Left colon (tissue), 2 donors: ENCODE measurements around the gene GRIK5. TPM values are rescaled to one million over a fixed set of nuclear protein-coding genes. Genes with fewer than 3 reads are reported as not detected.
"Not testable (repeated sequence)": the region's sequence is repeated elsewhere in the genome, so short reads cannot be mapped to it uniquely, and the experiment has no call there.

Source experiments
- ATAC-seq: fragments of 200-7000 bp; cut with Tn5 transposase; one replicate; pipeline ENCODE4 v1.9.1; 2020; ENCODE audit warnings: mild to moderate bottlenecking, moderate library complexity
- DNase-seq, 2 donors: peaks; one replicate each; pipeline ENCODE4 v3.0.0-alpha.2; 2020
- intact Hi-C, 2 donors: fragments of 100-400 bp; cut with DNase I in 1 of 2; cut with micrococcal nuclease in 1 of 2; formaldehyde crosslinking; loops; one replicate each; pipeline versions ENCODE4 v1.11.2 to v1.14.0; 2022; cut with DNase I, micrococcal nuclease
- total RNA-seq, 2 donors: library from RNA; stranded (reverse); fragmentation: NEBNext Ultra II Directional; extraction: Animal tissue kit (Norgen Biotek cat#: 25700); gene quantifications; one replicate each; pipeline ENCODE4 v1.2.1, GENCODE V29; 2021
- donor health status: DM: no; HTN: no; CAD: no.
- donor health status: DM: yes; HTN: yes; CAD: no.

GRIK5 gene
- total RNA-seq, 2 donors from 2014 or later = 1.0 to 2.6 TPM

DNA sequence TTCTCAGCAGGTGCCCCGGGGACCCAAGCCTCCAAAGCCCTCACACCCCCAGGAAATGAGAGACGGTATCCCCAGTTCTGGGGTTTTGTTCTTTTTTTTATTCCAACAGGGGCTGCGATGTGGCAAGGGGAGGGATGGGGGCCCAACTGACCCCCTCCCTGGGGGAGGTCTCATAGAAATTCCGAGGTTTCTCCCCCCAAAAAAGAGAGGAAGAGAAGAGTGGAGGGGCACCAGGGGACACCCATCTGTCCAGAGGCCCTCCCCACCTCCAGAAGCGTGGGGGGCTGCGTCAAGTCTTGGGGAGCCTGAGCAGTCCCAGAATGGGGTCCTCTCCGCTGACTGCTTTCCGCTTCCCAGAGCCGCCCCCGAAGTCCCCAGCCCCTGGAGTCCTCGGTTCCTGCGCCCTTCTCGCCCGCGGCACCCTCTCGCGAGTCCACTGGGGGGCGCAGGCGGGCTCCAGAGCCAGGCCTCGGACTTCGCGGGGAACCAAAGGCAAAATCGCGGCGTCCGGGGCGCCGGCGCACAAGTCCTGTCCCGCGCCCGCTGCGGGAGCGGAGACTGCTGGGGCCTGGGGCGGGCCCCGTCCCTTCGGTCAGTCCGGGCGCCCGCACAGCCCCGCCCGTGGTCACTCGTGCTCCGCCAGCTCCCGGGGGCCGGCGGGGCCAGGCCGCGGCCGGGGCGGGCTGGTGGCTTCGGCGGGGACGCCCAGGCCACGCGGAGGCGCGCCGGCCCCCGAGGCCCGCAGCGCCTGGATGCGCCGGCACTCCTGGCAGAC lies 71.6 kb downstream of the GRIK5 start:
- ATAC-seq = no peak
- intact Hi-C loops = no loop called here
- peak in 1 of 2 donors; percentile 37 for DNase-seq

DNA sequence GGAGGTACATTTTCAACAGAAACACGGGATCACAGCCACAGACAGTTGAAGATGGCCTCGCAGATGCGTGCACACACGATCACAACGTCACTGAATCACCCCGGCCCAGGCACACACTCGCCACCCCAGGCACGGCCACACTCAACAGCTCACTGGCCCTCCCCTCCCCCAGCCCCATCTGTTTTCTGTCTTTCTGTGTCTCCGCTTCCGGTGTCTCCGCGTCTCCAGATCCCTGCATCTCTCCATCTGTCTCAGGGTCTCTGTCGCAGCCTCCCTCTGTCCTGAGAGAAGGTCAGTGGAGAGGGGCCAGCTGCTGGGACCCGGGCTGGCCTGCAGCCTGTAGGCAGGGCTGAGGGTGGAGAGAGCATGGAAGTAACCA lies 72.2 kb downstream of the GRIK5 start:
- DNase-seq (no peak), ATAC-seq (no peak)
- intact Hi-C loops = no loop called here

DNA sequence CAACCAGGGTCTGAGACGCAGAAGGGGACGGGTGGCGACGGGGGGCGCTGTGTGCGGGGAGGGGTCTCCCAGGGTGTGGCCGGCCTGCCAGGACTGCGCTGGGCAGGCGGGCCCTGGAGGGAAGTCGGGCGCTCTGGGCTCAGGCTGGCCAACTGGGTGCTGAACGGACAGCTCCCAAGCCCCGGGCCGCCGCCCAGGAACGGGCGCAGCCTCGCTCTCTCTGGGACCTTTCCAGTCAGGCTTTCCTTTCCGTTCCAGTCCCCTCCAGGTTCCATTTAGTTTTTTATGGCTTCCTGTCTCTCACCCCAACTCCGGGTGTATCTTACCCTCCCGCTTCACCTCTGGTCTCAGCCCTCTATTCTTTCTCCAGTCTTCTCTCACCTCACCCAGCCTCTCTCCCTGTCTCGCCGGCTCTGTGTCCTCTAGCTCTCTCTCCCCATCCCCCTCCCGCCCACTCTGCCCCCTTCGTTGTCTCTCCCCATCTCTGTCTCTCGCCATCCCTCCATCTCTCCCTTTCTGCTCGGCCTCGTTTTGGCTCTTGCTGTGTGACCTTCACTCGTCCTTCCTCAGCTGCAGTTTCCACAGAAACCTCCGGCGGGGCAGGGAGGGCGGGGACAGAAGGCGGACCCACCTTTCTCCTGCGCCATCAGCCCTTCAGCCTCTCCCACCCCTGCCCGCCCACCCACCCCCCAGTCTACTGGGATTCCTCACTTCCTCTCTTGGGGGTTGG lies 72.7 kb downstream of the GRIK5 start:
- ATAC-seq (peak; percentile 68), DNase-seq (peak in 1 of 2 donors; percentile 57)
- intact Hi-C loops = no loop called here

DNA sequence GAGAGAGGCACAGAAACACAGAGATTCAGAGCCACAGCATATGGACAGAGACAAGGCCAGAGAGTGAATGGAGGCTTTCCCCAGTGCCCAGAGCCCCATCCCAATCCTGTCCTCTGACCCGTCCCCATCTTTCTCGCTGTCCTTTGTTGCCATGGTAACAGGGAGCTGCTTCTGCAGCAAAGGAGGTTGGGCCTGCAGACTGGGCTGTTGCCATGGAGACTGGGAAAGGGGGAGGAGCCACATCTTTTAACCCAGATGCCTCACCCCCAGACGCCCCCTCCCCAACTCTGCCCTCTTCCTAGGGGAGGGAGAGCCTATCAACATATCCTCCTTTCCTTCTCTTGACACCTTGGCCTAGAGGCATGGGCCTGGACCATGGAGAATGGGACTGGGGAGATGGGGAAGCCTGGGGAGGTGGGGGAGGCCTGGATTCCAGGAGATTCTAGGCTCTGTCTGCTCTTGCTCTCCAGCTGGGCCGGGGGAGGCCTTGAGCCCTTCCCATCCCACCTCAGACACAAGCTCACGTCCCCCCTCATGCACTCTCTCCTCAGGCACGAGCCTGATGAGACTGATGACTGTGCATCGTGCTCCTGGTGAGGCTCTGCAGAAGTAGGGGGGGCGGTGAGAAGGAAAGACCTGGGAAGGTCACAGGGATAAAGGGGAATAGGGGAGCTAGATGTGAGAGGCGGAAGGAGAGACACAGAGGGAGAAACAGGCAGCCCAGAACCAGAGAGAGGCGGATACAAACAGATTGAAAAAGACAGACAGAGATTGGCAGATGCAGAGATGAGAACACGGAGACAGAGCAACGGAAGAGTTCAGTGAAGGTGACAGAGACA lies 73.8 kb downstream of the GRIK5 start:
- ATAC-seq = no peak
- no peak for DNase-seq
- intact Hi-C loops = no loop called here

DNA sequence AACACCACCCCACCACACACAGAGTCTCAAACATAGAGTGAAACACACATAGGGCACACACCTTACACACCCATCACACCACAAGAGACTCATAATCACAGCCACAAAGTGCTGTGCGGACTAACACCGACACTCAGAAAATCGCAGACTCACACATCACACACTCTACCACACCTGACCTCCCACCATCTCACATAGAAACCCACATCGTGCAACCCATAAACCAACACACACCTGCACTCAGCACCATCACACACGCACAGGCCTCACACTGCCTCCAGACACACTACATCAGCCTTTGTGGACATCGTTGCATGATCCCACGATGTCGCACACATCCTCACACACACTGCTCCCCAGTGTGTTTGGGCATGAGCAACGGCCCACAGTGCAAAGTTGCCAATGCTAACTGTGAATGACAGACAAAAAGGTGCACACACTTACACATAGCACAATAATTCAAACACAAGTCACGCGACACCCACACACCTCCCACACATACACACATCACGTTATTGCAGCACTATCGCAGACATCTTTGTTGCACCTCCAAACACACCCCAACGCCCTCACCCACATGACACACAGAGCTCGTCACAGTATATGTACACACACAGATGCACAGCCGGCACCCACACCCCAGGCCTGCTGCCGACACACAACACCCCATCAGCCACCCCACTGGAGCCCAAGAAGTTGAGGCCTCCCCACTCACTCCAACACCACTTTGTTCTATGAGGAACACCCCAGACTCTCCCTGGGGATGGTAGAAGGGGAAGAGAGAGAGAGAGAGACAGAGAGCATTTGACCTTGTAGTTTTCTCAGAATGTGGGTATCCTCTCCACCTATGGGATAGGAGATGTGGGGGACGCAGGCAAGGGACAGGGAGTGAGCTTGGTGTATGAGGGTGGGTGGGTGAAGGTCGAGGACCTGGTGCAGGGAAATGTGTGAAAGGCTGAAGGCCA lies 74.7 kb downstream of the GRIK5 start:
- no peak for ATAC-seq
- intact Hi-C loops = no loop called here
- no peak for DNase-seq

DNA sequence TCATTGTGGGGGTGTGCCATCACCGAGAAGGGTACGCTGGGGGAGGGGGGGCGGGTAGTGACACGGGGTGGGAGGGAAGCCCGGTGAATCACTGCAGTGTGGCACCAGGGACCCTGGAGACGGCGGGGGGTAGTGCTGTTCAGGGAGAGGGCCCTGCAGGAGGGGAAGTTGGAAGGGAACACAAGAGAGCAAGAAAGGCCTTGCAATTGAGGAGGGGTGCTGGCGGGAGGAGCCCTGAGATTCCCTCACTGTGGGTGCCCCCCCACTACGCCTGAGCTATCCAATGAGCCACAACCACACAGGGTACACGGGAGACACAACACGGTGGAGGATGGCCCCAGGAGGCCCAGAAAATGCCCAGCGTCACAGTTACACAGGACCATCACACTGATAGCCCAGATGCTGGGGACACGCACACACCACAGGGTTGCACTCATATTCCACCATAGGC lies 75.5 kb downstream of the GRIK5 start:
- ATAC-seq (no peak), DNase-seq (no peak)
- intact Hi-C loops = no loop called here

DNA sequence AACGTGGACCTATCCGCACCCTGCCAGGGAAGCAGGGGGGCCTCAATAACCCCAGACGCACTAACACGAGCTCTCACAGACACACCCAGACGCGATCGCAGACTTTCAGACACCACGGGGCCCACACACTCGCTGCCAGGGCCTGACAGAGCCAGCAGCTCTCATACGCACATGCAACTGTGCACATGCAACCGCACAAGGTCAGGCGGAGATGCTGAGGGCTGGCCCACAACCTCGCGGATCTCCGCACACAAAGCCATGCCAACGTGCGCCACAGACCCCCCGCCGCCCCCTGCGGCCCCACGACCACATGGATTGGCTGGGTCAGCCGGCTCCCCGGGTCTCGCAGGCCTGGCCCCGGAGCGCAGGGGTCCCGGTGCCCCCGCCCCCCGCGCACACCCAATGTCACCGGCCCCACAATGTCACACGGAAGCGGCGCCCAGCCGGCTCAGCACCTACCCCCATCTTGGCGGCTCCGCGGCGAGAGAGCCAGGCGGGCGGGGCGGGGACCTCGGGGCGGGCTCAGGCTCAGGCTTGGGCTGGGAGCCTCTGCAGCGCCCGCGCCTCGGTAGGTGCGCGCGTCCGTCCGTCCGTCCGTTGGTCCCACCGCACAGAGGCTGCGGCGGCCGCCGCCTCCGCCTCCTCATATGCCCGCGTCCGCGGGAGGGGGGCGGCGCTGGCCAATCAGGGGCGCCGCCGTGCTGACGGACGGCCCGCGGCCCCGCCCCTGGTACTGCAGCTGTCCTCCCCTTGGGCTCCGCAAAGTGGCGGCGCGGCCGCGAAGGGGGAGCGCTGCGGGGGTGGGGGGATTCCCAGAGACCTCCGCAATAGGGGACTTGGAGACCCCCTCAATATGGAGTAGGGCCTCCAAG lies 76.2 kb downstream of the GRIK5 start, which contains the start of gene ATP1A3:
Gene ATP1A3 (minus strand): TSS at position 619 of the 872 bp plus-strand sequence. CDS start 154 bp downstream, at position 465.
- intact Hi-C loops = no loop called here
- DNase-seq = peak in 1 of 2 donors; percentile 58
- ATAC-seq = peak; percentile 90

DNA sequence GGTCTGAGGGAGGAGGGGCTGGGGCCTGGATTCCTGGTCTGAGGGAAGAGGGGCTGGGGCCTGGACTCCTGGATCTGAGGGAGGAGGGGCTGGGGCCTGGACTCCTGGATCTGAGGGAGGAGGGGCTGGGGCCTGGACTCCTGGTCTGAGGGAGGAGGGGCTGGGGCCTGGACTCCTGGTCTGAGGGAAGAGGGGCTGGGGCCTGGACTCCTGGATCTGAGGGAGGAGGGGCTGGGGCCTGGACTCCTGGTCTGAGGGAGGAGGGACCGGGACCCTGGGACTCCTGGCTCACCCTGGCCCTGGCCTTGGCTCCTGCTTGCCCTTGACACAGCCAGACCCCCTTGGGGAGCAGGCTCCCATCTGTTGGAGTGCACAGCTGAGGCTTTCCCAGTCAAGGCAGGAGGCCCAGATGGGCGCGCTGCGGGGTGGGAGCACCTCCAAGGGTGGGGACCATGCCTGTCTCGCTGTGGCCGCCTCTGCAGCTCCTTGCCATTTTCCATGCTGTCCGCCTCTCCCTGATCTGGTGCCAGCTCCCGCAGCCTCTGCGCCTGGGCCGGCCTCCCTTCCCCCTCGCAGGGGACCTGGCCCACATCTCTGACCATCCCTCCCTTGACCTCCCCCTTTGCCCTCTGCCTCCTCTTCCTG lies 78.0 kb downstream of the GRIK5 start:
- DNase-seq, ATAC-seq, intact Hi-C loops: not testable (repeated sequence)

DNA sequence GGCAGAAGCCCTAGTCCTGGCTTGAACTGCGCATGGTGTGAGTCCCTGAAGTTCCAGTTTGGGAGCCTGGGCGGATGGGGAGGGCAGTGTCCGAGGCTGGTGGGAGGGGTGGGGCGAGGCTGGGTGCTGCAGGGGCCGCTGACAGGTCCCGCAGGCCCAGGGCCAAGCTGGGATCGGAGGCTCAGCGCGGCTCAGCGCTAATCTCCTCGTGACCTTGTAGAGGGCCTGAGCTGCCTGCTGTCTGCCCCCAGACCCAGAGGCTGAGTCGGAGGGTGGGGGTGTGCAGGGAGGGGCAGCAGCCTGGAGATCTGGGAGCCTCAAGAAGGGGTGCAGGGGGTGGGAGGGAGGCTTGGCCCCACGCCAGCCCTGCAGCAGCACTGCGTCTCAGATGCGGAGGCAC lies 79.0 kb downstream of the GRIK5 start:
- ATAC-seq (no peak), DNase-seq (no peak)
- intact Hi-C loops = no loop called here

DNA sequence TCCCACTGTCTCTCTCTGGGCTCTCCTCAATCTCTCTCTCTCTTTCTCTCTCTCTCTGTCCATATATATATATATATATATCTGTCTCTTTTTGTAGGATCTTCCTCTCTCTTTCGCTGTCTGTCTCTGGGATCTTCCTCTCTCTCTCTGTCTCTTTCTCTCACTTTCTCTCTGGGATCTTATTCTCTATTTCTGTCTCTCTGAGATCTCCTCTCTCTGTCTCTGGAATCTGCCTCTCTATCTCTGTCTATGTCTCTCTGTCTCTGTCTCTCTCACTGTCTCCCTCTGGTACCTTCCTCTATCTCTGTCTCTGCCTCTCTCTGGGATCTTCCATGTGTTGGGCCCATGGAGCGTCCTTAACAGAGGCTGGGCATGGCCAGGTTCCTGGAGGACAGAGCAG lies 79.4 kb downstream of the GRIK5 start:
- DNase-seq = no peak
- intact Hi-C loops = no loop called here
- no peak for ATAC-seq

DNA sequence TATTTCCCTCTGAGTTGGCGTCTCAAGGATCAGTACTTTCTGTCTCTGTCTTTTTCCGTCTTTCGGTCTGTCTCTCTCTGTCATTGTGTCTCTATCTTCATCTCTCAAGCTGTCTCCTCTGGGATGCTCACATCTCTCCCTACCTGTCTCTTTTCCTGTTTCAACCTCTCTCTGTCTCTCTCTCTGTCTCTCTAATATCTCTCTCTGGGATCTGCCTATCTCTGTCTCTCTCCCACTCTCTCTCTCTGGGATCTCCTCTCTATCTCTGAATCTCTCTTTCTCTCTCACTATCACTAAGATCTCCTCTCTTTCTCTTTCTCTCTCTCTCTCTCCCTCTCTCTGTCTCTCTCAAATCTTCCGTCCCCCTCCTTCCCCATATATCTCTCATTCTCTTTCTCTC lies 80.0 kb downstream of the GRIK5 start:
- no peak for DNase-seq
- intact Hi-C loops = no loop called here
- no peak for ATAC-seq

DNA sequence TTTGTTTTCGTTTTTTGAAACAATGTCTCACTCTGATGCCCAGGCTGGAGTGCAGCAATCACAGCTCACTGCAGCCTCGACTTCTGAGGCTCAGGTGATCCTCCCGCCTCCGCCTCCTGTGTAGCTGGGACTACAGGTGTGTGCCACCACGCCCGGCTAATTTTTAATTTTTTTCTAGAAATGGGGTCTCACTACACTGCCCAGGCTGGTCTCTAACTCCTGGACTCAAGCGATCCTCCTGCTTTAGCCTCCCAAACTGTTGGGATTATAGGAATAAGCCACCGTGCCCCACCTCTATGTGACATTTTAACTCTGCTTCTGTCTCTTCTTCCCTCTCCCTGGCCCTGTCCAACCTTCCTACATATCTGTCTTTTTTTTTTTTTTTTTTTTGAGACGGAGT lies 81.1 kb downstream of the GRIK5 start:
- intact Hi-C loops = no loop called here

DNA sequence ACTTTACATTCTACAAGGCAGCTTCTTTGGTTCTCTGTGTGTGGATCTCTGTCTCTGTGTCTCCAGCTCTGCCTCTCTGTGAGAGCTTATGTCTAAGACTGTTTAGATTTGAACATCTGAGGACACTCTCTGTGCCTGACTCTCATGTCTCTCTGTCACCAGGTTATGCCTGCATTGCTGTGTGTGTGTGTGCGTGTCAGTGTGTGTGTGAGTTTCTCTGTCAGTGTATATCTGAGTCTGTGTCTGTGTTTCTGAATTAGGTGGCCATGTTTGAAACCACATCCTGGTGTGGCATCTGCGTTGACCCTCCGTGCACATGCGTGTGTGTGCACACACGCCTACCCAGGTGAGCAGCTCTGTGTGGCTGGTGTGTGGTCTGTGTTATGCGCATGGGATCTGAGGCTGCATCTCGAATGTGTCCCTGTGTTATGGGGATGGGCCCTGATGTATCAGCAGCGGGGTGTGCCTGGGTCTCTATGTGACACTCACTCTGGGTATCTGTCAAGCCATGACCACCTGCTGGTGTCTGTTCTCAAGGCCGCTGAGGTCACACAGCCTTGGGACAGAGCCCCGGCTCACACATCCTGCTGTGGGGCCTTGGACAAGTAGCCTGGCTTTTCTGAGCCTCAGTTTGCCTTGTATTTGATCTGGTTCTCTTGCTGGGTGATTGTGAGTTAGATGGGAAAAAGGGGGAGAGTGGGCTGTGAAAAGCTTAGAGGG lies 82.7 kb downstream of the GRIK5 start:
- intact Hi-C loops = no loop called here
- no peak for DNase-seq
- no peak for ATAC-seq

More for the DNA sequence above, 81.1 kb downstream of the GRIK5 start:
- no peak for ATAC-seq
- no peak for DNase-seq

DNA sequence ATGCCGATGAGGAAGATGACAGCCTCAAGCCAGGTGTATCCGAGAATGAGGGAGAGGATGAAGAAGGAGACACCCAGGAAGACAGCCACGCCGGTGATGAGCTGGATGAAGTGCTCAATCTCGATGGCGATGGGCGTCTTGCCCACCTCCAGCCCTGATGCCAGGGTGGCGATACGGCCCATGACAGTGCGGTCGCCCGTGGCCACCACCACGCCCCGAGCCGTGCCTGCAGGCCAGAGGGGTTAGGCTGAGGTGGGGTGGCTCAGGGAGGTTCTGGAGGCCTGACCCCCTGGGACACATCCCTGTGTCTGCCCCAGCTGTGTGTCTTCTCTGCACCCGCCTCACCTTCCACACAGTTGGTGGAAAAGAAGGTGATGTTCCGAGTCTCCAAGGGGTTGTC lies 85.0 kb downstream of the GRIK5 start:
- intact Hi-C loops = no loop called here
- no peak for DNase-seq
- ATAC-seq = no peak

DNA sequence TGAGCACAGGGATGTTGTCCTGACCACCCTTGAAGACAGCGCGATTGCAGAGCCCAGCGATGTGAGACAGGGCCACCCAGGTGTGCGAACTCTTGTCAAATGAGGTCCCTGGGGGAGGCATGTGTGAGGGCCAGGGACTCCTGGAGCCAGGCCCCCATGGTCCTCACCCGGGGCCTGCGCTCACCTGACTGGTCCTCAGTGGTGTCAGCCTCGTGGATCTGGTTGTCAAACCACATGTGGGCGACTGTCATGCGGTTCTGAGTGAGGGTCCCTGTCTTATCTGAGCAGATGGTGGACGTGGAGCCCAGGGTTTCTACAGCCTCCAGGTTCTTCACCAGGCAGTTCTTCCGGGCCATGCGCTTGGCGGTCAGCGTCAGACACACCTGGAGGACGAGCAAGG lies 88.3 kb downstream of the GRIK5 start:
- ATAC-seq (no peak), DNase-seq (no peak)
- intact Hi-C loops = no loop called here

DNA sequence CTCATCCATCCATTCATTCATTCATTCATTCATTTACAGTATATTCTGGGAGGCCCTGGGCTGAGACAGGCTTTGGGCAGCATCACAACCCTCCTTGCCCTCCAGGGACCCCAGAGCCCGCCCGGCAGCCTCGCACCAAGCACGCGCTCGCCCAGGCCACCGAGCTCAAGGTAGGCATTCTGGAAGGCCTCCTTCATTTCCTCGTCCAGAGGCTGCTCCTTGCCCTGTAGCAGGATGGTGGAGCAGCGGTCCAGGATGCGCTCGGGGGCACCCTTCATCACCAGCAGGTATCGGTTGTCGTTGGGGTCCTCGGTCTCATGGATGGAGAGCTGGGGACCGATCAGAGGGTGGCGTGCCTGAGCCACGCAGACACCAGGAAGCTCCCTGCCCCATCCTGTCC lies 91.5 kb downstream of the GRIK5 start:
- DNase-seq (no peak), ATAC-seq (no peak)
- intact Hi-C loops = no loop called here
